Thyroid gland (tissue), 4 donors: ENCODE results near the gene ASB2. TPM values are rescaled to one million over a fixed set of nuclear protein-coding genes. Genes with fewer than 3 reads are reported as not detected.

Experiments used
- DNase-seq, 2 donors: peaks; one replicate each; pipeline ENCODE4 v3.0.0-alpha.2; 2019
- H3K27ac ChIP-seq, 3 donors: fragments of 200-600 bp; sonication (generic); 1 replicate in 2 of 3; 2 replicates in 1 of 3; pipeline ENCODE4 v1.5.1; 2016 to 2019; ENCODE audit warnings: mild to moderate bottlenecking in 1 of 3, moderate library complexity in 1 of 3
- H3K27me3 ChIP-seq: fragments of 200-600 bp; sonication (generic); one replicate; pipeline ENCODE4 v1.5.1; 2019
- H3K36me3 ChIP-seq, 2 donors: fragments of 200-600 bp; sonication (generic); one replicate each; pipeline ENCODE4 v1.5.1; 2016 to 2019
- H3K4me1 ChIP-seq, 2 donors: fragments of 200-600 bp; sonication (generic); one replicate each; pipeline ENCODE4 v1.5.1; 2017 to 2019
- H3K4me3 ChIP-seq, 3 donors: fragments of 200-600 bp; sonication (generic); replicated peaks in 1 of 3; 1 replicate in 2 of 3; 2 replicates in 1 of 3; pipeline ENCODE4 v1.5.1; 2016; ENCODE audit warnings: mild to moderate bottlenecking in 1 of 3
- H3K9me3 ChIP-seq: fragments of 200-600 bp; sonication (generic); one replicate; pipeline ENCODE4 v1.5.1; 2017
- POLR2A ChIP-seq, 2 donors: fragments of 450-650 bp; IDR thresholded peaks; one replicate each; pipeline ENCODE4 v1.6.1; 2017; ENCODE audit warnings: antibody characterized with exemption in 2 of 2, mild to moderate bottlenecking in 2 of 2, moderate library complexity in 1 of 2
- WGBS, 2 donors: methylation state at CpG; one replicate each; pipeline ENCODE4 v1.1.5; 2017; 5-methylcytosine and 5-hydroxymethylcytosine counted together
- intact Hi-C: fragments of 100-400 bp; cut with DNase I; formaldehyde crosslinking; loops from one replicate; pipeline ENCODE4 v1.15.1; 2023
- total RNA-seq, 4 donors: library from RNA; depleted of rRNA; stranded (reverse); fragments of >200 nt; gene quantifications; one replicate each; pipeline ENCODE4 v1.2.3, GENCODE V29; 2016
- TF ChIP-seq, protein P1 (sequence below), 6 experiments: fragments of 200-600 bp in 3 of 6; fragments of 450-650 bp in 3 of 6; sonication (generic) in 3 of 6; IDR thresholded peaks; one replicate each; pipeline ENCODE4 v1.5.1; 2016 to 2019; ENCODE audit warnings: antibody characterized with exemption in 6 of 6, mild to moderate bottlenecking in 2 of 6, inconsistent platforms in 1 of 6, moderate library complexity in 1 of 6

Gene ASB2
- total RNA-seq, 4 donors from 2014 or later = 0.67 to 3.8 (median 0.79) TPM; not detected in 1

- Histone ChIP-seq H3K4me3 (no peak overlapping the region), H3K9me3 (no peaks in the 10 kb centered on the region), H3K27ac (no peak overlapping the region), H3K4me1 (no peaks in the 10 kb centered on the region), H3K36me3 (no peaks in the 10 kb centered on the region), H3K27me3 (no peaks in the 10 kb centered on the region)
- intact Hi-C loops = loop anchor here (2.0 to 10.0 kb wide), 2 partner anchors 108 to 238 kb away; partner anchors contain the start of gene PRIMA1
- DNase-seq = peak; percentile 75
- no peak for TF ChIP-seq POLR2A (IDR thresholded peaks at IDR 0.05)
- TF ChIP-seq, protein P1, sequence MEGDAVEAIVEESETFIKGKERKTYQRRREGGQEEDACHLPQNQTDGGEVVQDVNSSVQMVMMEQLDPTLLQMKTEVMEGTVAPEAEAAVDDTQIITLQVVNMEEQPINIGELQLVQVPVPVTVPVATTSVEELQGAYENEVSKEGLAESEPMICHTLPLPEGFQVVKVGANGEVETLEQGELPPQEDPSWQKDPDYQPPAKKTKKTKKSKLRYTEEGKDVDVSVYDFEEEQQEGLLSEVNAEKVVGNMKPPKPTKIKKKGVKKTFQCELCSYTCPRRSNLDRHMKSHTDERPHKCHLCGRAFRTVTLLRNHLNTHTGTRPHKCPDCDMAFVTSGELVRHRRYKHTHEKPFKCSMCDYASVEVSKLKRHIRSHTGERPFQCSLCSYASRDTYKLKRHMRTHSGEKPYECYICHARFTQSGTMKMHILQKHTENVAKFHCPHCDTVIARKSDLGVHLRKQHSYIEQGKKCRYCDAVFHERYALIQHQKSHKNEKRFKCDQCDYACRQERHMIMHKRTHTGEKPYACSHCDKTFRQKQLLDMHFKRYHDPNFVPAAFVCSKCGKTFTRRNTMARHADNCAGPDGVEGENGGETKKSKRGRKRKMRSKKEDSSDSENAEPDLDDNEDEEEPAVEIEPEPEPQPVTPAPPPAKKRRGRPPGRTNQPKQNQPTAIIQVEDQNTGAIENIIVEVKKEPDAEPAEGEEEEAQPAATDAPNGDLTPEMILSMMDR (IDR thresholded peaks at IDR 0.05) = peak; percentile 88 to 97 (median 90)
- WGBS, 2 donors = 21 to 26% methylated on average over 13 of the region's 13 CpGs
Observed at GRCh38 chr14:93892923-93893558, 83.3 kb downstream of the ASB2 start.

- Histone ChIP-seq H3K4me1 (no peaks in the 10 kb centered on the region), H3K27ac (no peak overlapping the region), H3K36me3 (no peaks in the 10 kb centered on the region), H3K9me3 (no peaks in the 10 kb centered on the region), H3K27me3 (no peaks in the 10 kb centered on the region), H3K4me3 (no peak overlapping the region)
- no peak for DNase-seq
- WGBS, 2 donors = 67 to 75% methylated on average over 5 of the region's 5 CpGs
- no peak for TF ChIP-seq POLR2A (IDR thresholded peaks at IDR 0.05)
- TF ChIP-seq, protein P1 (IDR thresholded peaks at IDR 0.05) = no peak
- intact Hi-C loops = loop anchor here (2.0 to 10.0 kb wide), 2 partner anchors 108 to 238 kb away; partner anchors contain the start of gene PRIMA1
Observed at GRCh38 chr14:93892505-93892839, 83.9 kb downstream of the ASB2 start.

DNA sequence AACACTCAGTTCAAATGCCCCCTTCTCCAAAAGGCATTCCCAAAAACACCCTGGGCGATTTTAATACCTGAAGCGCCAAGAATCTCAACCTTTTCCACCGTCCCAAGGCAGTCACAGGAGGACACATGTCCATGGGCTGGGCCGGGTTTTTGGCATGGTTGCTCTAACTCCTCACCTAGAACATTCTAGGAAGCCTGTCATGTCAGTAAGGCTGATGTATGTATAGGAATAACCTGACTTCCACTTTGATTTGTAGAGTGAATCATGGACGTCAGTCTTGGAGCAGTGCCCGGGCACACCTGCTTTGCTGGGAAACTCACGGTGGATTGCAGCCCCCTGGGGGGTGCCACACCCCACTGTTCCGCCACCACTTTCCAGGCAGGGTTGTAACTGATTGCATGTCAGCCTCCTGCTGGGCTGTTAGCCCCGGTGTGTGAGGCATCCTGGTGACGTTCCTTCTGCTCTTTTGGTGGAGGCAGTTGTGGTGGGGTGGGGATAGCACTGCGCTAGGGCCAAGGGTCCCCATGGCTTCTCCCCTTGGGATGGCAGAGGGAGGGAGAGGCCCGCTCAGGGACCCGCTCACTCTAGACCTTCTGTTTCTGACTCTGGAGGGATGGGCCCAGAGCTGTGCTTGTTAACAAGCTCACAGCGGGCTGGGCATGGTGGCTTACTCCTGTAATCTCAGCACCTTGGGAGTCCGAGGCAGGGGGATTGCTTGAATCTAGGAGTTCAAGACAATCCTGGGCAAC lies 84.4 kb downstream of the ASB2 start:
- no peak for TF ChIP-seq POLR2A (IDR thresholded peaks at IDR 0.05)
- TF ChIP-seq, protein P1 (IDR thresholded peaks at IDR 0.05) = no peak
- no peaks in the 10 kb centered on the region for H3K4me1 ChIP-seq
- WGBS, 2 donors = 75% methylated on average over 8 to 9 of the region's 15 CpGs
- H3K27me3 ChIP-seq = no peaks in the 10 kb centered on the region
- H3K27ac ChIP-seq = no peak overlapping the region
- DNase-seq = no peak
- intact Hi-C loops = loop anchor here (2.0 to 10.0 kb wide), 2 partner anchors 107 to 237 kb away; partner anchors contain the start of gene PRIMA1
- H3K36me3 ChIP-seq = no peaks in the 10 kb centered on the region
- H3K9me3 ChIP-seq = no peaks in the 10 kb centered on the region
- H3K4me3 ChIP-seq = no peak overlapping the region

- H3K27me3 ChIP-seq = no peaks in the 10 kb centered on the region
- H3K36me3 ChIP-seq = no peaks in the 10 kb centered on the region
- WGBS, 2 donors = 57 to 78% methylated on average over 5 to 9 of the region's 9 CpGs
- H3K4me3 ChIP-seq = no peak overlapping the region
- TF ChIP-seq POLR2A (IDR thresholded peaks at IDR 0.05) = no peak
- TF ChIP-seq, protein P1 (IDR thresholded peaks at IDR 0.05) = no peak
- DNase-seq = no peak
- intact Hi-C loops = loop anchor here (10.0 kb wide), 1 partner anchor 105 kb away; the partner anchor contains the start of gene PRIMA1
- H3K27ac ChIP-seq = no peak overlapping the region
- no peaks in the 10 kb centered on the region for H3K4me1 ChIP-seq
- H3K9me3 ChIP-seq = no peaks in the 10 kb centered on the region
Observed at GRCh38 chr14:93889739-93890483, 86.5 kb downstream of the ASB2 start.
